HT1080 (cell line): ENCODE results near the gene DISC1. TPM values are rescaled to one million over a fixed set of nuclear protein-coding genes. Genes with fewer than 3 reads are reported as not detected.
"Not testable (repeated sequence)": the region's sequence is repeated elsewhere in the genome, so short reads cannot be mapped to it uniquely, and the experiment has no call there.

Source experiments
- DNase-seq: peaks from one replicate; pipeline ENCODE4 v3.0.0-alpha.2; 2015; ENCODE audit warnings: low read depth
- total RNA-seq: library from RNA; depleted of rRNA; stranded (reverse); fragments of >200 nt; shearing (Covaris generic); gene quantifications from 2 replicates; pipeline ENCODE4 v1.2.3, GENCODE V29; 2014

The DISC1 gene
- total RNA-seq, 1 experiment from 2014 or later, result 5.5 TPM

DNA sequence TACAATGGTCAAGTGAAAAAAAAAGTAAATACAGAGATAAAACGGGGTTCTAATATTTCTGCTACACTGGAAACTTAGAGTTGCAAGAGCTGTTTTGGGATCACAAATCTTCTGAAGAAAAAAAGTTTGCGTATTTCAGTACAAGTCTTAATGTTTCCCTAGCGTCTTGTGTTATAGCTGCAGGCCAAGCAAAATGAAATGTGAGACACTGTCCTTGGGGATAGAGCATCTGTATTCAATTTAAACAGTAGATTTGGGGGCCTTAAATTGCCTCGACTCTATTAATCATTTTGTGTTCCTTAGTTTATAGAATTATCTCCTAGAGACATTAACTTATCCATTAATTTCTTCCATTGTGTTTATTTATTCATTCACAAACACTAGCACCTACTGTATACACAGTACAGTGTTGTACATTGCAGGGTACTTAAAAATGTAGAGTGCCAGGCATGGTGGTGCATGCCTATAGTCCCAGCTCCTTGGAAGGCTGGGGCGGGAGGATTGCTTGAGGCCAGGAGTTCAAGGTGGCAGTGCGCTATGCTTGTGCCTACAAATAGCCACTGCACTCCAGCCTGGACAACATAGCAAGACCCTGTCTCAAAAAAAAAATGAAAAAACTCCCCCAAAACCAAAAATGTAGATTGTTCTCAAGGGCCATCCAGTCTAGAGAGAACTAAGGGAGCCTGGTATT is 7.9 kb downstream of the DISC1 start:
- no peak for DNase-seq

DNA sequence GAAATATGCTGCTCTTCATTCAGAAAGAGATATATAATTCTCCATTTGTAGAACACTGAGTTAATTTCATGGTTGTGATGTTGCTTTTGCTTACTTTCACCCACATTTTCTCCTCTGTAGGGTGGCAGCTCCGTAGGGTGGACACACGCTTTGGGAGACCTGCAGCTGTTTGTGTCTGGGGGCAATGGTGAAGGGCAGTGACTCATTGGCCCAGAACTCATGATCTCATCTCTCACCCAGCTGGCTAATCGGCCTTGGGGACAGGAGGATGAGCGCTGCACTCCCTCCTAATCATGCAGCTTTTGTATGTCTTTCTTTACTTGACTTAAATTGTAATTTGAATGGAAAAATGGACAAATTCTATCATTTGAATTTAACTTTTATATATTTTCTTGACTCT is 9.6 kb downstream of the DISC1 start:
- DNase-seq, result peak; percentile 78

DNA sequence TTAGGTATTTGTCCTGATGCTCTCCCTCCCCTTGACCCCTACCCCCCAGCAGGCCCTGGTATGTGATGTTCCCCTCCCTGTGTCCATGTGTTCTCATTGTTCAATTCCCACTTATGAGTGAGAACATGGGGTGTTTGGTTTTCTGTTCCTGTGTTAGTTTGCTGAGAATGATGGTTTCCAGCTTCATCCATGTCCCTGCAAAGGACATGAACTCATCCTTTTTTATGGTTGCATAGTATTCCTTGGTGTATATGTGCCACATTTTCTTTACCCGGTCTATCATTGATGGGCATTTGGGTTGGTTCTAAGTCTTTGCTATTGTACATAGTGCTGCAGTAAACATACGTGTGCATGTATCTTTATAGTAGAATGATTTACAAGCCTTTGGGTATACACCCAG is 10.3 kb downstream of the DISC1 start:
- not testable (repeated sequence) for DNase-seq

DNA sequence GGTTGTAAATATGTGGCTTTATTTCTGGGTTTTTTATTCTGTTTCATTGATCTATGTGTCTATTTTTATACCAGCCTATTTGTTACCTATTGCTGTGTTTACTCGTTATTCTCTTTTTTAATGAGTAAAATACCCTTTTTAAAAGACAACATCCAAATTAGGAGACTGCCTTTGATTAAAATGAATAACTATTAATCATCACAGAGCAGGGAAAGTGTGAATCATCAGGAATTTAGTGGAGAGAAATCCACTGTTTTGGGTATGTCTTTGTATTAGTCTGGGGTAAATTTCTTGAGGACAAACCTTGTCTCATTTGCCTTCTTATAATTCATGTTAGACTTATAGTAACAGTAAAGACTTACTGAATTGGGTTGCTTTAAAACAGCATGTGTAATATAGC is 12.1 kb downstream of the DISC1 start:
- no peak for DNase-seq

DNA sequence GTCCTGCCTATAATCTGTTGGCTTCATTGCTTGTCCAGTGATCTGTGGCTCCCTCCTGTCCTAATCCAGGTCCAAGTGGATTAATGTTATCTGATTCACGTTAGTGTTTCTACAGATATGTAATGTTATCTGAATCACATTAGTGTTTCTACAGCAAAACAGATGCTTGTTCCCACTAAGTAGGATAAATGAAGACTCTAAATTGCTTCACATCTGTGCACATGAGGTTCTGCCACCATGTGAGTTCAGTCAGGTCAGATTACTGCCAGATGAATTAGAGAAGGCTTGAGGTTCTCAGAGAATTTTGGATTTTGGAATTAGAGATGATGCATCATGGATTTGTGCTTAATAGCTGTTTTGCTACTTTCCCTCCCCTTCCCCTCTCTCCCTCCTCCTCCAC is 13.2 kb downstream of the DISC1 start:
- no peak for DNase-seq

DNA sequence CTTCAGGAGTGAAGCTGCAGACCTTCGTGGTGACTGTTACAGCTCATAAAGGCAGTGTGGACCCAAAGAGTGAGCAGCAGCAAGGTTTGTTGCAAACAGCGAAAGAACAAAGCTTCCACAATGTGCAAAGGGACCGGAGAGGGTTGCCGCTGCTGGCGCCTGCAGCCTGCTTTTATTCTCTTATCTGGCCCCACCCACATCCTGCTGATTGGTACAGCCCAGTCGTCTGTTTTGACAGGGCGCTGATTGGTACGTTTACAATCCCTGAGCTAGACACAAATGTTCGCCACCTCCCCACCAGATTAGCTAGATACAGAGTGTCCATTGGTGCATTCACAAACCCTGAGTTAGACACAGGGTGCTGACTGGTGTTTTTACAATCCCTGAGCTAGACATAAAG is 14.9 kb downstream of the DISC1 start:
- not testable (repeated sequence) for DNase-seq

DNA sequence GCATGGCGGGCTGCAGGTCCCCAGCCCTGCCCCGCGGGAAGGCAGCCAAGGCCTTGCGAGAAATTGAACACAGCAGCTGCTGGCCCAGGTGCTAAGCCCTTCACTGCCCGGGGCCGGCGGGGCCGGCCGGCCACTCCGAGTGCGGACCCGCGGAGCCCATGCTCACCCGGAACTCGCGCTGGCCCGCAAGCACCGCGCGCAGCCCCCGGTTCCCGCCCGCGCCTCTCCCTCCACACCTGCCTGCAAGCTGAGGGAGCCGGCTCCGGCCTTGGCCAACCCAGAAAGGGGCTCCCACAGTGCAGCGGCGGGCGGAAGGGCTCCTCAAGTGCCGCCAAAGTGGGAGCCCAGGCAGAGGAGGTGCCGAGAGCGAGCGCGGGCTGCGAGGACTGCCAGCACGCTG is 15.5 kb downstream of the DISC1 start:
- DNase-seq, result not testable (repeated sequence)

DNA sequence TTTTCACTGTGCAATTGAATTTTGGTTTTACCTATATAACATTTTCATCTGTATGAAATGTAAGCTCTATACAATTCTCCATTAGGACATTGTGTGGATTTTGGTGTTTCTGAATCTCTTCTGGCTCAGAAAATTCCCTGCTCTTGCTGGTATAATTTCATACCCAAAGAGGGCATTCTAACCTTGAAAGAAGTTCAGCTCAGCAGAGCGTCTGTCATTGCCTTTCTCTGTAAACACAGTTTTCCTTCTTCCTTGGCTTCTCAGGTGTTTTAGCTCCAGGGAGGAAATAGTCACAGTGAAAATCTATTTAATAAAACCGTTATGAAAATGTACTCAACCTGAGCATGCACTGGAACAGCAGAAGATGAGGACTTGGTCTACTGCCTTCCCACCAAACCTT is 16.0 kb downstream of the DISC1 start:
- no peak for DNase-seq

DNA sequence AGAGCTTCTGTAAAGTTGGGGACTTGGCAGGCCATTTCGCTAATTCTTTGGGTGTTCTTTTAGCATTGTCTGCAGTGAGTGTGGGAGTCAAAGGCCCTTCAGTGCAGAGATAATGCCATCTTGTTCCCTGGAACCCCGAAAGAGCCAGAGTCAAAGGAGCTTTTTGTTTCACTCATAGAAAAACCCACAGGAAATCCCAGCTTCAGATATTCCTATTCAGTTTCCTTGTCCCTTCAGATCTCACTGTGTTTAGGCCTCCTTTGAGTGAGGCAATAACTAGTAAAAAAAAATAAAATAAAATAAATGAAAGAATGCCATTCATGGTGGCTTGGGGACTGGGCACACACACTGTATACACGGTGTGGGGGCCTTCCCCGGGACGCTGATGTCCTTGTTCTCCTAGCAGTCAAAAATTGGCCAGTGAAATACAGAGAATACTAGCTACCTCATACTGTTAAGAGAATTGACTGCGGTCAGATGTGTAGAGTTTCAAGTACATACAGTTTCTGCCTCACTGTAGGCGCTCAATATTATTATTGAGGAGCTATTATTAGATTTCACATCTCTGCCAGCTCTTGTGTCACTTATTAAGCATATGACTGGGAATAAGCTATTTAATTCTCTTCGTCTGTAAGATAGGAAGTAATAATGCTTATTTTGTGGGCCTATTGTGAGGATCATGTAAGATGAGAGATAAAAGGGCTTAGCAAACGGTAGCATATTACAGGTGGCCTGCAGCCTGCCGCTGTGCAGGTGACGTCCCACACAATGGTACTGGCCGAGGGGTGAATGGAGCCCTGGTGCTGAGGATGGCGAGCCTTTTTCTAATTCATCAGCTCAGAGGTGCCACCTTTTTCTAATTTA is 16.7 kb downstream of the DISC1 start:
- no peak for DNase-seq

DNA sequence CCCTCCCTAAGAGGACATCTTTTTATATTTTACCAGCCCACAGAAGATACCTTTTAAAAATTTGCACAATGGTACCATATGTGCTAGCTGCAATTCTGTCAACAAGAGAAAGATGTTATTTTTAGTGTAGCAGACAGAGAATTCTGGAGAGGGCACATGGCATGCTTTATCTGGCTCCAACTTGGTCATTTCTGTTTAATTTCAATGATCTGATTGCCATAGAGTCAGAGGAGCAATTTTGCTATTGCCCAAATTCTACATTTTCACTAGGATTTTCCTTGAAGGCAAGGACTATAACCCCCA is 17.3 kb downstream of the DISC1 start:
- DNase-seq, result no peak

DNA sequence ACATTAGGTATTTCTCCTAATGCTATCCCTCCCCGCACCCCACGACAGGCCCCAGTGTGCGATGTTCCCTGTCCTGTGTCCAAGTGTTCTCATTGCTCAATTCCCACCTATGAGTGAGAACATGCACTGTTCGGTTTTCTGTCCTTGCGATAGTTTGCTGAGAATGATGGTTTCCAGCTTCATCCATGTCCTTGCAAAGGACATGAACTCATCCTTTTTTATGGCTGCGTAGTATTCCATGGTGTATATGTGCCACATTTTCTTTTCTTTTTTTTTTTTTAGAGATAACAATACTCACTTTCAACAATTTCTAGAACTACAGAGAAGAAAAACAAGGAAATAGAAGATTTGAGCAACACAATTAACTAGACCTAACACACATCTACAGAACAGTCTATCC is 19.0 kb downstream of the DISC1 start:
- not testable (repeated sequence) for DNase-seq

DNA sequence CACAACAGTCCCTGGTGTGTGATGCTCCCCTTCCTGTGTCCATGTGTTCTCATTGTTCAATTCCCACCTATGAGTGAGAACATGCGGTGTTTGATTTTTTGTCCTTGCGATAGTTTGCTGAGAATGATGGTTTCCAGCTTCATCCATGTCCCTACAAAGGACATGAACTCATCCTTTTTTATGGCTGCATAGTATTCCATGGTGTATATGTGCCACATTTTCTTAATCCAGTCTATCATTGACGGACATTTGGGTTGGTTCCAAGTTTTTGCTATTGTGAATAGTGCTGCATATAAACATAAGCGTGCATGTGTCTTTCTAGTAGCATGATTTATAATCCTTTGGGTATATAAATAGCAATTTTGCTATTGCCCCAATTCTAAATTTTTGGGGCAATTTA is 19.6 kb downstream of the DISC1 start:
- DNase-seq, result not testable (repeated sequence)

DNA sequence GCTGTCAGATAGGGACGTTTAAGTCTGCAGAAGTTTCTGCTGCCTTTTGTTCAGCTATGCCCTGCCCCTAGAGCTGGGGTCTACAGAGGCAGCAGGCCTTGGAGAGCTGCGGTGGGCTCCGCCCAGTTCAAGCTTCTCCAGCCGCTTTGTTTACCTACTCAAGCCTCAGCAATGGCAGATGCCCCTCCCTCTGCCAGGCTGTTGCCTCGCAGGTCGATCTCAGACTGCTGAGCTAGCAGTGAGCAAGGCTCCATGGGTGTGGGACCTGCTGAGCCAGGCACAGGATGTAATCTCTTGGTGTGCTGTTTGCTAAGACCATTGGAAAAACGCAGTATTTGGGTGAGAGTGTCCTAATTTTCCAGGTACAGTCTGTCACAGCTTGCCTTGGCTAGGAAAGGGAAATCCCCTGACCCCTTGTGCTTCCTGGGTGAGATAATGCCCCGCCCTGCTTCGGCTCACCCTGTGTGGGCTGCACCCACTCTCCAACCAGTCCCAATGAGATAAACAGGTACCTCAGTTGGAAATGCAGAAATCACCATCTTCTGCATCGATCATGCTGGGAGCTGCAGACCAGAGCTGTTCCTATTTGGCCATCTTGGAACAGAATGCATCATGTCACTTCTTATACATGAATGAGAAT is 25.2 kb downstream of the DISC1 start:
- not testable (repeated sequence) for DNase-seq

DNA sequence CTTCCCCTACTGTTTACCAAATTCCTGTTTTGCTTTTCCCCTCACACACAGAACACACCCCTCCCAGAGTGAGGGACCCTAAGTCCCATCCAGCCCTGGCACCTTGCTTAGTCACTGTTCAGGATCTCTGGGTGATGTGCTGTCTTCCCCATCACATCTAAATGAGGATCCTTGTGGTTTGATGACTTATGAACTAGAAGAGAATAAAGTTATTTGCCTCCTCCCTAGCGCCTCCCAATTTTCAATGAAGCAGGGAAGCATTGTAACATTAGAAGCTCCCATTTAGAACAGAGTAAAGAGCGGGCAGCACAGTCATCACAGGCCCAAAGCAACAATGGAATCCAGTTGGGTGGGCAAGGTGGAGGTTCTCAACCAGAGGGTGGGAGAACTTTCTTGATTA is 27.0 kb downstream of the DISC1 start:
- DNase-seq, result peak; percentile 69

DNA sequence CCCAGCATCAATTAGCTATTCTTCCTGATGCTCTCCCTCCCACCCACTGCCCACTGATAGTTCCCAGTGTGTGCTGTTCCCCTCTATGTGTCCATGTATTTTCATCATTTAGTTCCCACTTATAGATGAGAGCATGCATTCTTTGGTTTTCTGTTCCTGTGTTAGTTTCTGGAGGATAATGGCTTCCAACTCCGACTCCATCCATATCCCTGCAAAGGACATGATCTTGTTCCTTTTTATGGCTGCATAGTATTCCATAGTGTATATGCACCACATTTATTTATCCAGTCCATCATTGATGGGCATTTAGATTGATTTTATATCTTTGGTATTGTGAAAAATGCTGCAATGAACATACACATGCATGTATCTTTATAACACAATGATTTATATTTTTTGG is 30.2 kb downstream of the DISC1 start:
- no peak for DNase-seq

DNA sequence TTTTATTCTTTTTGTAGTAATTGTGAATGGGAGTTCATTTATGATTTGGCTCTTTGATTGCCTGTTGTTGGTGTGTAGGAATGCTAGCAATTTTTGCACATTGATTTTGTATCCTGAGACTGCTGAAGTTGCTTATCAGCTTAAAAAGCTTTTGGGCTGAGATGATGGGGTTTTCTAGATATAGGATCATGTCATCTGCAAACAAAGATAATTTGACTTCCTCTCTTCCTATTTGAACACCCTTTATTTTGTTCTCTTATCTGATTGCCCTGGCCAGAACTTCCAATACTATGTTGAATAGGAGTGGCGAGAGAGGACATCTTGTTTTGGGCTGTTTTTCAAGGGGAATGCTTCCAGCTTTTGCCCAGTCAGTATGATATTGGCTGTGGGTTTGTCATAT is 31.6 kb downstream of the DISC1 start:
- not testable (repeated sequence) for DNase-seq

DNA sequence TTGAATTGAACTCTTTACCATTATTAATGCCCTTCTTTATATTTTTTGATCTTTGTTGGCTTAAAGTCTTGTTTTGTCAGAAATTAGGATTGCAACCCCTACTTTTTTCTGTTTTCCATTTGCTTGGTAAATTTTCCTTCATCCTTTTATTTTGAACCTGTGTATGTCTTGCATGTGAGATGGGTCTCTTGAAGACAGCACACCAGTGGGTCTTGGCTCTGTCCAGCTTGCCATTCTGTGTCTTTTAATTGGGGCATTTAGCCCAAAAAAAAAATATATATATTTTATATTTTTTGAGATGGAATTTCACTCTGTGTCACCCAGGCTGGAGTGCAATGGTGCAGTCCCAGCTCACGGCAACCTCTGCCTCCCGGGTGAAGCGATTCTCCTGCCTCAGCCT is 33.6 kb downstream of the DISC1 start:
- no peak for DNase-seq

DNA sequence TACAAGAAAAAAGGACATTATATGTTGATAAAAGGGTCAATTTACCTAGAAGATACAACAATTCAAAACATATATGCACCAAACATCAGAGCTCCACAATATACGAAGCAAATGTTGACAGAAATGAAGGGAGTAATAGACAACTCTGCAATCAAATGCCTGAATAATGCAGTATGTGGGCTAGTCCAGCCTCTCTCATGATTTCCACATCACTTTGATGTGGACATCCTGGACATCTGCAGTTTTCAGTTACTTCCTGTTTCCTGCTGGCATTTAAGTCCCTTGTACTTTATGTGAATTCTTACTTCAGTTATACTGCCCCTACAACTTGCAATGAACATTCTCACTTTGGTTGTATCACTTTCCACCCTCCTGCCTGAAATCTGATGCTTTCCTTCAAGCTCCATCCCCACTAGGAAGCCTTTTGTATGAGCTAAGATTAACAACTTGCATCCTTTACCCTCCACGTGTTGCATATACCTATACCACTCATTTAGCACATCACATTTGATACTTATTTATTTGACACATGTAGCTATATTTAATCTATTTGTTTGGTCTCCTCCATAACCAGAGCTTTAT is 36.7 kb downstream of the DISC1 start:
- DNase-seq, result peak; percentile 60

DNA sequence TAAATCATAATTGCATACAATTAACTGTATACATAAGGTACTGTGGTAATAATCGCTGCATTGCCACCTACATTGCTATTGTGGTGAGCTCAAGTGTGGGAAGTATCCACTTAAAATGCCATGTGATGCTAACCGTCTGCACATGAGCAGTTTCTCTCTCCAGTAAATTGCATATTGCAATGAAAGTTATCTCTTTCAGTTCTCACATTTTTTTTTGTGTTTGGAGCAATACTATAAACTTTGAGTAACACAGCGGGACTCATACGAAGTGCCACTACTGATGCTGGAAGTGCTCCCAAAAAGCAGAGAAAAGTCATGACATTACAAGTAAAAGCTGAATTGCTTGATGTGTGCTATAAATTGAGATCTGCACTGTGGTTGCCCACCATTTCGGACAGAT is 38.5 kb downstream of the DISC1 start:
- DNase-seq, result no peak

DNA sequence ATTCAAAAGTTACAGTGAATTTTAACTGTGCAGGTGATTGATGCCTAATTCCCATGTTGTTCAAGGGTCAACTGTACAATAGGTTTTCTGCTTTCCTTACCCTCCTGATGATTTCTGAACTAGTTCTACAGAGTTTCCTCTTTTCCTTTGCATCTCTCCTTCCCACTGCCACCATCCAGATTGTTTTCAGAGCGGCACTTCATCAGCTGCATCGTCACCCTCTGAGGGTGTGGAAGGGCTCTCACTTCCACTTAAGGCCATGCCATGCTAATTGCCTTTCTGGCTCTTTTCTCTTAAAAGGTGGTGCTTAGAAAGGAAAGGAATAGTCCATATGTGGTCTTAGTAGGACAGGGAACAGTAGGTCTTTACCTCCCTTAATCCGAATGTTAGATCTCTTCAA is 39.1 kb downstream of the DISC1 start:
- no peak for DNase-seq

DNA sequence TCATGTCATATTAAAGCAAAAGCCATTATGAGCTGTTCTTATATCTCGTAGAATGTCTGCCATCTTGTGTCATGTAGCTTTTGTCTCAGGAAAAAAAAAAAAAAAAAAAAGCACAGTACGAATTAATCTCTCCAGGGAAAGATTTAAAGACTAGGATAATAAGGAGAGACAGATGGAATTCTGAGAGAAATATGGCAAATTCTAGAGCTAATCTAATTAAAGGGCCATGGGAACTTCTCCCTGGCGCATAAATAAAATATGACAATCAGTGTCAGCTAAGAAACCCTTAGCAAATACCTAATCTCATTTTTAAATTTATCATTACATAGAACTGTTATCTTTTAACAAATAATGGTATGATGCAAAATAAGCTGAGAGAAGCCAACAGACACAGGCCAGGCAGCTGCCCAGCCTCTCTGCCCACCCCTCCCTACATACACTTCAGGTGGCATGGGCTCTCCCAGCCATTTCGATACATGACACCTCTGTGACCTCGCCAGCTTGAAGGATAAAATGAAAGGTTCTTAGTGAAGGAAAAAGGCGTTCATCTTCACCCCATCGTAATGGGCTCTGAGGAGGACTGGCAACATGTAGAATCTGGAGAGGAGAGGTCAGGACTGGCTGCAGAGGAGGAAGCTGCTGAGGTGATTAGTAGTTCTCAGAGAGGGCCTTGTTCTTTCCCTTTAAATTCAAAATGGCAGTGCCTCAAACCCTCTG is 39.8 kb downstream of the DISC1 start:
- no peak for DNase-seq
